HG02943 (cell line): ENCODE measurements around the gene MRM3.
"Not testable (repeated sequence)": the region's sequence is repeated elsewhere in the genome, so short reads cannot be mapped to it uniquely, and the experiment has no call there.

ENCODE experiments used
- ATAC-seq: cut with Tn5 transposase; IDR thresholded peaks from one replicate; pipeline ENCODE4 v1.9.1; 2021; ENCODE audit warnings: mild to moderate bottlenecking, low read depth, moderate library complexity; ENCODE audit not compliant: unreplicated experiment

MRM3 gene

DNA sequence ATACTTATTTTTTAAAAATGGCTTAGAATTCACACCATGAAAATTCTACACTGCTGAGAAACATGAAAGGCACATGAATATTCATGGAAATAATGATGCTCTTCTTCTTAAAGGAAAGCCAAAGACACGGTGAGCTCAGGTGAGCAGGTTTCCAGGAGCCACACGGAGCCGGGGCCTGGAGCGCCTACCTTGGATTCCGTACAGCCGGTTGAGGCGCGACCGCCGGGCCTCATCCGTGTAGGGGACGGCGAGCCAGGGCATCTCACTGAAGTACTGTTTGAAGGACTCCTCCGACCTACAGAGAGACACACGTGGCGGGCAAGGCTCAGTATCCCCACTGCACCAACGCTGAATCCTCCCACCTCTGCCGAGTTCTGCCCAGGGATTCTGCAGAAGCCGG, 37.1 kb downstream of the MRM3 start:
- ATAC-seq = no peak

DNA sequence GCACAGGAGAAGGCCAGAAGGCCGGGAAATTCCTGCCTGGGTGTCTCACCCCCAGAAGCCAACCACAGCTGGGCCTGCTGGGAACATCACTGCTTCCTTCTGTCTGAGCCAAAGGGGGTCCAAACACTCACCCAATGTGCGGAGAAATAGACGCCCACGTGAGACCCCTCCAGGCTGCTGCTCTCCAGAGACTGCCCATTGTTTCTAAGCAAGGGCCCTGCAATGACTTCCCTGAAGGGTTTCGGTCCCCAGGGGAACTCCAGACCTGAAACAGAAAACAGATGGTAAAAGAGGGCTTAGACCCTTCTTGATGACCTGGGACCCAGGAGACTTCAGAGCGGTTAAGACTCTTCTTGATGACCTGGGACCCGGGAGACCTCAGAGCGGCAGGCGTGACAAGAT, 41.3 kb downstream of the MRM3 start:
- ATAC-seq = no peak

DNA sequence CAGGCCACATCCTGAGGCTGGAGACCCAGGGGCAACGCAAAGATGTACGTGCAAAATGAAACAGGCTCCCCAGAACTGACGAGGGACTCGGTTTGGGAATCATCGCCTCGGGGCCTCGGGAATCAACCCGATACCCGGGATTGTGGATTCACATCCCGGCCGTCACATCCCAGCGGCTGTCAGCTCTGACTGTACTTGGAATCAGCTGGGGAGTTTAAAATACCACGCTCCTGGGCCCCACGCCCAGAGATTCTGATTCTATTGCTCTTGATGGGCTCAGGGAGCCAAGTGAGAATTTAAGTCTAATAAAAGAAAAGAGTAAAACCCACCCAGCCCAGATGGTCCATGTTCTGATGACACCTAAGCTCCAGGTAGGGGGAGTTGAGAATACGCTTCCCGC, 42.2 kb downstream of the MRM3 start:
- ATAC-seq = no peak

DNA sequence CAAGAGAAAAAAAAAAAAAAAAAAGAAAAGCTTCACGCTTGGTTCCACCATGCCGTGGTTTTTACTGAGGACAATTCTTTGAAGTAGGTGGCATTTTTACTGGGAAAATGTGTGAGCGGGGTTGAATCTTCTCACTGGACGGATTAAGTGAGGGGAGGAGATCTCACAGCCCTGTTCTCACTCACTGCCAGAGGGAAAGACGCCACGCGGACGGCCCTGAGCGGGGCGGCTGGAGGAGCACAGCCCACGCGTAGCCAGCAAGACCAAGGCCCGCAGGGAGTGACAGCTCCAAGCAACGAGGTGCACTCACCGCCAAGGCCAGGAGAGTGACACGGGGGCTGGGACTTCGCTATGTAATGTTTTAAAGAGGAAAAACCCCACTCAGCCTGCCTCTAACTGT, 43.1 kb downstream of the MRM3 start:
- no peak for ATAC-seq

DNA sequence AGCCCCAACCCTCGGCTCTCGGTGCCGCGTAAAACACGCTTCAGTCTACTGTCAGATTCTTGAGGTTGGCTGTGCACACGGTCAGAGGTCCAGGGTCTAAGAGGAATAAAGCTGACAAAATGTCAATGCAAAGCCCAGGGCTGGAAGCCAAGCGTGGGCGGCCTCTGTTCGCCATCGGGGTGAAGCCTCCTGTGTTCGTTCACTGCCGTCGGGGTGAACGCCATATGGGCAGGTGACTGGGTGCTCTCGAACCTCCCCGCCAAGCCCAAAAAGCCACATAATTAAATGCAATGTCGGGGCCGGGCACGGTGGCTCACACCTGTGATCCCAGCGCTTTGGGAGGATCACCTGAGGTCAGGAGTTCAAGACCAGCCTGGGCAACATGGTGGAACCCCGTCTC, 44.6 kb downstream of the MRM3 start:
- no peak for ATAC-seq

DNA sequence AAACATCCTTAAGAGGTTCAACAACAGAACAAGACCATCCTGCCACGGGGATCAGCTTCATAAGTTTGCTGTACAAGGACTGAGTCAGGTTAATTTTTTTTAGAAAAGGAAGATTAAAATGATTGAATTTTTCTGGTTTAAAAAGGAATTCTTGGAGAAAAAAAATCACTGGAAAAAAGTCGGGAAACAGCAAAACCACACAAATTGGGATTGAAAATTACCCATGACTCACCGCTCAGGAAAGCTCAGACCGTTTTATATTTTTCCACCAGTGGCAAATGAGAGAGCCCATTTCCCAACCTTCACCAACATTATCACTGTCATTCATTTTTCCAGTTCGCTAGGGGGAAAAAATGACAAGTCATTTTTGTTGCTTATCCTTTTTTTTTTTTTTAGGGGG, 46.6 kb downstream of the MRM3 start:
- ATAC-seq = no peak

DNA sequence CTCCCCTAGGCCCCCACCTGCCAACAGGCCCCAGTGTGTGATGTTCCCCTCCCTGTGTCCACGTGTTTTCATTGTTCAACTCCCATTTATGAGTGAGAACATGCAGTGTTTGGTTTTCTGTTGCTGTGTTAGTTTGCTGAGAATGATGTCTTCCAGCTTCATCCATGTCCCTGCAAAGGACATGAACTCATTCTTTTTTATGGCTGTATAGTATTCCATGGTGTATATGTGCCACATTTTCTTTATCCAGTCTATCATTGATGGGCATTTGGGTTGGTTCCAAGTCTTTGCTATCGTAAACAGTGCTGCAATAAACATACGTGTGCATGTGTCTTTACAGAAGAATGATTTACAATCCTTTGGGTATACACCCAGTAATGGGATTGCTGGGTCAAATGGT, 47.5 kb downstream of the MRM3 start:
- ATAC-seq = not testable (repeated sequence)

DNA sequence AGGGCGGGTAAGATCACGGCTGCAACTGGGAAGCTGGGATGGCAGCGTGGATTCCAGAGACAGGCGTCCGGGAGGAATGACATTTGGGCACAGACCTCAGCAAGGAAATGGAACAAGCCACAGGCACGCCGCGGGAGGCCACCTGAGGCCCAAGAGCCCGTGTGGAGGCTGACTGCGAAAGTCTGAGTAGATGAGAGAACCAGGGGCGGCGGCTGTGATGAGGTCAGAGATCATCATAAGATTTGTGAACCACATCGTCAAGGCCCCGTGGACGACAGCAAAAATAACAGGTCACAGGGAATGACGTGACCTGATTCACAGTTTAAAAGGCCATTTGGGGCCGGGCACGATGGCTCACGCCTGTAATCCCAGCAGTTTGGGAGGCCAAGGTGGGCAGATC, 48.2 kb downstream of the MRM3 start:
- no peak for ATAC-seq

DNA sequence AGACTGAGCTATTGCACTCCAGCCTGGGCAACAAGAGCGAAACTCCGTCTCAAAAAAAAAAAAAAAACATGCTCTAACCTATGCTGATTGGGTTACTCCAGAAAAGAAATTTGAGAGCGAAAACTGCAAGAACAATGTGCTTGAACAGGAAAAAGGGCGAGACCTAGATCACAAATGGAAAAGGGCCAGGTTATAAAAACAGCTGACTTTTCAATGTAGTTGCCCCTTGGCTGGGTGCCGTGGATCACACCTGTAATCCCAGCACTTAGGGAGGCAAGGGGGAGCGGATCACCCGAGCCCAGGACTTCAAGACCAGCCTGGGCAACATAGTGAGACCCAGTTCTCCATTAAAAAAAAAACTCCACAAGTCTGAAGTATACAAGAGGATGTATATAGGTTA, 48.8 kb downstream of the MRM3 start:
- no peak for ATAC-seq

DNA sequence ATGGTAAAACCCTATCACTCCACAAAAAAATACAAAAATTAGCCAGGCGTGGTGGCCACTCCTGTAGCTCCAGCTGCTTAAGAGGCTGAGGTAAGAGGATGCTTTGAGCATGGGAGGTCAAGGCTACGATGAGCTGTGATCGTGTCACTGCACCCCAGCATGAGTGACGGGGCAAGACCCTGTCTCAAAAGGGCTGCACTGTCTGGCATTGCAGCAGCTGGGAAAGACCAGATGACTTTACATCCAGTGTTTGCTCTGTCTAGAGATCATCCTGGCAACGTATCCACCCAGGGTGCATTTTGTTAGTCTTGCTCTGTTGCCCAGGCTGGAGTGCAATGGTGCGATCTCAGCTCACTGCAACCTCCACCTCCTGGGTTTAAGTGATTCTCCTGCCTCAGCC, 52.0 kb downstream of the MRM3 start:
- ATAC-seq = no peak

DNA sequence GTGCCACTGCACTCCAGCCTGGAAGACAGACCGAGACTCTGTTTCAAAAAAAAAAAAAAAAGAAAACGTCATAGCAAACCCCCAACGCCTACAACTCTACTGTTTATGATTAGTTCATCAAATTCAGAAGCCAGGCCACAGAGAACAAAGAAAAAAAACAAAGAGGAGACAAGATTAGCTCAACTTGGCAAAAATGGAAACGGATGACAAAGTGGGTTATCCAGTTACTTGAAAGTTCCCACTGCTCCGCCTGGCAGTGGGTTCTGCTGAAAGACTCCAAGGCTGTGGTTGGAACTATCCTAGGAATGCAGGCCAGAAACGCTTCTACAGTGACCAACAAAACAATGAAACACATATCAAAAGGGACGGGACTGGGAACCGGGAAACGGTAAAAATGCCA, 53.1 kb downstream of the MRM3 start:
- ATAC-seq = no peak

DNA sequence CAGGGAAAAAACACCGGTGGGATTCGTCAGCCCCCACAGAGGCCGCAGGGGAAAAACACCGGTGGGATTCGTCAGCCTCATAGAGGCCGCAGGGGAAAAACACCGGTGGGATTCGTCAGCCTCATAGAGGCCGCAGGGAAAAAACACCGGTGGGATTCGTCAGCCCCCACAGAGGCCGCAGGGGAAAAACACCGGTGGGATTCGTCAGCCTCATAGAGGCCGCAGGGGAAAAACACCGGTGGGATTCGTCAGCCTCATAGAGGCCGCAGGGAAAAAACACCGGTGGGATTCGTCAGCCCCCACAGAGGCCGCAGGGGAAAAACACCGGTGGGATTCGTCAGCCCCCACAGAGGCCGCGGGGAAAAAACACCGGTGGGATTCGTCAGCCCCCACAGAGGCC, 53.6 kb downstream of the MRM3 start:
- not testable (repeated sequence) for ATAC-seq

DNA sequence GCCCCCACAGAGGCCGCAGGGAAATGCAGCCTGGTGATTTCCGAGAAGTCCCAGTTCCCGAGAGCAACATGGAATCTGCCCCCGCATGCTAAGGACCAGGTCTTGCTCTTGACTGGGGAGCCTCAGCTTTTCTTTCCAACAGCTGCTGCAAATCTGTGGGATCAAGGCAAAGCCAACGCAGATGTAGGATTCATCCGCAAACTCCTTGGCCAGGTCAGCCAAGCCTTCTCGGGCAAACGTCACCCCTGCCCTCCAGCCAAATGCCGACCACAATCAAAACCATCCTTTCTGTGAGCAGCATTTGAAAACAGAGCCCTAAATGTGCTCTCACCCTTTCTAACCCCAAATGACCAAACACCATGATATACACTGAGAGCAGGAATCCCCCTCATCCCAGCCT, 54.0 kb downstream of the MRM3 start:
- no peak for ATAC-seq

DNA sequence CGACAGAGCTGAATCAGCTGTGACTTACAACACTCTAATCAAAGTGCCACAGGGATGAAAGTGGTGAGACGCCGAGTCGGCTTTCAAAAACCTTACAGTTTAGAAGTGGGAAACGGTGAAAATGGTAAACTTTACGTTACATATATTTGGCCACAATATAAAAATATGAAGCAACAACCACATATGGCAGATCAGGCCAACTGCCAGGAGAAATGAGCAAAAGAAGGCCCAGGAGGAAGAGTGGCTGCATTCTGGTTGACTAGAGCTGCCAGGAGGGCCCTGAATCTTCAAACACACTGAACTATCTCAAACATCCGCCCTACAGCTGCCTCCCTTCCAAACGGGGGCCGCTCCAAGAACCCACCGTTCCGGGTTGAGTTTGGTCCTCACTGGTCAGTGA, 56.3 kb downstream of the MRM3 start:
- ATAC-seq = no peak

DNA sequence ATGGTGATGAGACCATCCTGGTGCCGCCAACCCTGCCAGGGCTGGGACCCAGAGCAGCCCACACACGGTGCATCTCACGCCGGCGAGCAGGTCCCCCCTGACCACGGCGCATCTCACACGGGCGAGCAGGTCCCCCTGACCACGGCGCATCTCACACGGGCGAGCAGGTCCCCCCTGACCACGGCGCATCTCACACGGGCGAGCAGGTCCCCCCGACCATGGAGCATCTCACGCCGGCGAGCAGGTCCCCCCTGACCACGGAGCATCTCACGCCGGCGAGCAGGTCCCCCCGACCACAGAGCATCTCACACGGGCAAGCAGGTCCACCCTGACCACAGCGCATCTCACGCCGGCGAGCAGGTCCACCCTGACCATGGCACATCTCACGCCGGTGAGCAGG, 59.2 kb downstream of the MRM3 start:
- ATAC-seq = no peak
